Endothelial cell (in vitro differentiated cells): ENCODE measurements around the gene R3HDML. TPM values are rescaled to one million over a fixed set of nuclear protein-coding genes. Genes with fewer than 3 reads are reported as not detected.

Experiments
- DNase-seq: peaks from one replicate; pipeline ENCODE4 v3.0.0; 2021; ENCODE audit warnings: low spot score
- H3K27ac Mint-ChIP-seq: one replicate; pipeline ENCODE4 v1.8.0; 2021; ENCODE audit warnings: mixed read lengths, inconsistent platforms; ENCODE audit not compliant: unreplicated experiment
- H3K27me3 Mint-ChIP-seq: one replicate; pipeline ENCODE4 v1.8.0; 2021; ENCODE audit warnings: mild to moderate bottlenecking, moderate library complexity, mixed read lengths, inconsistent platforms; ENCODE audit not compliant: unreplicated experiment
- H3K36me3 Mint-ChIP-seq: one replicate; pipeline ENCODE4 v1.8.0; 2021; ENCODE audit warnings: mild to moderate bottlenecking, low read depth, mixed read lengths, inconsistent platforms; ENCODE audit not compliant: unreplicated experiment
- H3K4me1 Mint-ChIP-seq: one replicate; pipeline ENCODE4 v1.8.0; 2021; ENCODE audit warnings: mild to moderate bottlenecking, mixed read lengths, inconsistent platforms; ENCODE audit not compliant: unreplicated experiment
- H3K4me3 Mint-ChIP-seq: one replicate; pipeline ENCODE4 v1.8.0; 2021; ENCODE audit warnings: mild to moderate bottlenecking, mixed read lengths, inconsistent platforms; ENCODE audit not compliant: unreplicated experiment
- H3K9me3 Mint-ChIP-seq: one replicate; pipeline ENCODE4 v1.8.0; 2021; ENCODE audit warnings: mixed read lengths, inconsistent platforms; ENCODE audit not compliant: unreplicated experiment
- CTCF ChIP-seq: fragments of 200-600 bp; sonication (generic); IDR thresholded peaks from one replicate; pipeline ENCODE4 v1.5.0; 2021; ENCODE audit warnings: antibody characterized with exemption; ENCODE audit not compliant: unreplicated experiment
- total RNA-seq: library from RNA; stranded (reverse); fragmentation: NEBNext Ultra II Directional; extraction: Animal tissue kit (Norgen Biotek cat#: 25700); gene quantifications from one replicate; pipeline ENCODE4 v1.2.1, GENCODE V29; 2021; ENCODE audit not compliant: unreplicated experiment

R3HDML gene
- total RNA-seq, 1 donor from 2014 or later: not detected

- no peak for TF ChIP-seq CTCF
- H3K9me3 Mint-ChIP-seq: no peaks in the 10 kb centered on the region
- no peaks in the 10 kb centered on the region for H3K27me3 Mint-ChIP-seq
- H3K4me1 Mint-ChIP-seq: peaks cover 11% of the 10 kb centered on the region
- no peaks in the 10 kb centered on the region for H3K36me3 Mint-ChIP-seq
- DNase-seq: no peak
- H3K4me3 Mint-ChIP-seq: no peak overlapping the region
- no peak overlapping the region for H3K27ac Mint-ChIP-seq
Measured at GRCh38 chr20:44354979-44355497, 18.2 kb downstream of the R3HDML start.

- Mint-ChIP-seq H3K36me3 (no peaks in the 10 kb centered on the region), H3K4me3 (no peak within 1 kb of the TSS), H3K4me1 (peaks cover 11% of the 10 kb centered on the region), H3K9me3 (no peaks in the 10 kb centered on the region), H3K27ac (no peak within 1 kb of the TSS), H3K27me3 (no peaks in the 10 kb centered on the region)
- no peak for DNase-seq
- TF ChIP-seq CTCF: no peak
Measured at GRCh38 chr20:44355498-44356352, 18.9 kb downstream of the R3HDML start, which contains the start of gene HNF4A. HNF4A (plus strand) TSS chr20:44355699; CDS start chr20:44355805, 106 bp downstream.

GRCh38 chr20:44356353-44356723, 19.5 kb downstream of the R3HDML start:
- DNase-seq: no peak
- no peak overlapping the region for H3K4me3 Mint-ChIP-seq

GRCh38 chr20:44357020-44357419, 20.2 kb downstream of the R3HDML start:
- Mint-ChIP-seq H3K27ac (no peak overlapping the region), H3K27me3 (no peaks in the 10 kb centered on the region), H3K9me3 (no peaks in the 10 kb centered on the region), H3K36me3 (no peaks in the 10 kb centered on the region), H3K4me1 (peaks cover 11% of the 10 kb centered on the region), H3K4me3 (no peak overlapping the region)
- no peak for TF ChIP-seq CTCF
- DNase-seq: no peak

More at GRCh38 chr20:44356353-44356723, 19.5 kb downstream of the R3HDML start:
- H3K27ac Mint-ChIP-seq: no peak overlapping the region
- H3K9me3 Mint-ChIP-seq: no peaks in the 10 kb centered on the region
- H3K36me3 Mint-ChIP-seq: no peaks in the 10 kb centered on the region
- H3K4me1 Mint-ChIP-seq: peaks cover 11% of the 10 kb centered on the region
- TF ChIP-seq CTCF: no peak
- no peaks in the 10 kb centered on the region for H3K27me3 Mint-ChIP-seq

GRCh38 chr20:44357555-44358125, 20.8 kb downstream of the R3HDML start:
- Mint-ChIP-seq H3K36me3 (no peaks in the 10 kb centered on the region), H3K4me3 (no peak overlapping the region), H3K4me1 (peaks cover 11% of the 10 kb centered on the region), H3K9me3 (no peaks in the 10 kb centered on the region), H3K27ac (no peak overlapping the region), H3K27me3 (no peaks in the 10 kb centered on the region)
- no peak for DNase-seq
- no peak for TF ChIP-seq CTCF
